Liver (tissue), 3 donors: ENCODE data around the gene CBX8.

Source experiments
- ATF3 ChIP-seq: IDR thresholded peaks from 2 replicates; pipeline ENCODE4 v1.6.1; 2016; ENCODE audit warnings: antibody characterized with exemption
- FOXA1 ChIP-seq: IDR thresholded peaks from 2 replicates; pipeline ENCODE4 v1.6.1; 2016; ENCODE audit warnings: antibody characterized with exemption
- GABPA ChIP-seq, 2 donors: IDR thresholded peaks in 1 of 2; conservative IDR thresholded peaks in 1 of 2; 2 replicates each; pipeline ENCODE4 v1.6.1; 2016; ENCODE audit warnings: antibody characterized with exemption in 2 of 2, mild to moderate bottlenecking in 1 of 2, moderate library complexity in 1 of 2
- JUND ChIP-seq, 2 donors: IDR thresholded peaks; 2 replicates each; pipeline ENCODE4 v1.6.1; 2016; ENCODE audit warnings: antibody characterized with exemption in 2 of 2
- MAX ChIP-seq: IDR thresholded peaks from 2 replicates; pipeline ENCODE4 v1.6.1; 2016; ENCODE audit warnings: antibody characterized with exemption
- SP1 ChIP-seq: IDR thresholded peaks from 2 replicates; pipeline ENCODE4 v1.6.1; 2018; ENCODE audit warnings: antibody characterized with exemption, mild to moderate bottlenecking
- TAF1 ChIP-seq: conservative IDR thresholded peaks from 2 replicates; pipeline ENCODE4 v1.6.1; 2016; ENCODE audit warnings: antibody characterized with exemption, mild to moderate bottlenecking
- TF ChIP-seq, protein P1 (sequence below): fragments of 150-350 bp; IDR thresholded peaks from 2 replicates; pipeline ENCODE4 v1.5.1; 2017; ENCODE audit warnings: improper control_type of control experiment, low read depth, low read length; ENCODE audit not compliant: missing input control
- donor health status: healthy.
- donor health status: healthy.

- no peak for TF ChIP-seq GABPA (IDR thresholded peaks at IDR 0.05 in 1 of 2, conservative IDR thresholded peaks at IDR 0.05 in 1 of 2)
- TF ChIP-seq, protein P1, sequence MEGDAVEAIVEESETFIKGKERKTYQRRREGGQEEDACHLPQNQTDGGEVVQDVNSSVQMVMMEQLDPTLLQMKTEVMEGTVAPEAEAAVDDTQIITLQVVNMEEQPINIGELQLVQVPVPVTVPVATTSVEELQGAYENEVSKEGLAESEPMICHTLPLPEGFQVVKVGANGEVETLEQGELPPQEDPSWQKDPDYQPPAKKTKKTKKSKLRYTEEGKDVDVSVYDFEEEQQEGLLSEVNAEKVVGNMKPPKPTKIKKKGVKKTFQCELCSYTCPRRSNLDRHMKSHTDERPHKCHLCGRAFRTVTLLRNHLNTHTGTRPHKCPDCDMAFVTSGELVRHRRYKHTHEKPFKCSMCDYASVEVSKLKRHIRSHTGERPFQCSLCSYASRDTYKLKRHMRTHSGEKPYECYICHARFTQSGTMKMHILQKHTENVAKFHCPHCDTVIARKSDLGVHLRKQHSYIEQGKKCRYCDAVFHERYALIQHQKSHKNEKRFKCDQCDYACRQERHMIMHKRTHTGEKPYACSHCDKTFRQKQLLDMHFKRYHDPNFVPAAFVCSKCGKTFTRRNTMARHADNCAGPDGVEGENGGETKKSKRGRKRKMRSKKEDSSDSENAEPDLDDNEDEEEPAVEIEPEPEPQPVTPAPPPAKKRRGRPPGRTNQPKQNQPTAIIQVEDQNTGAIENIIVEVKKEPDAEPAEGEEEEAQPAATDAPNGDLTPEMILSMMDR, result no peak
- no peak for TF ChIP-seq SP1
- TF ChIP-seq ATF3, result no peak
- no peak for TF ChIP-seq JUND (IDR thresholded peaks at IDR 0.05)
- TF ChIP-seq TAF1, result no peak
- no peak for TF ChIP-seq FOXA1
- no peak for TF ChIP-seq MAX
Measured at GRCh38 chr17:79785900-79786810, 10.7 kb downstream of the CBX8 start.
